H9 (cell line): ENCODE data around the gene CCDC91. TPM values are rescaled to one million over a fixed set of nuclear protein-coding genes. Genes with fewer than 3 reads are reported as not detected.

Experiments
- DNase-seq: peaks from one replicate; pipeline ENCODE4 v3.0.0-alpha.2; 2017
- H2AFZ ChIP-seq: one replicate; pipeline ENCODE4 v1.6.1; 2013; ENCODE audit warnings: mild to moderate bottlenecking, low read length, control low read depth, moderate library complexity
- H2AK5ac ChIP-seq: 2 replicates; pipeline ENCODE4 v1.6.1; 2013; ENCODE audit warnings: low read length, control low read depth, mixed read lengths; ENCODE audit not compliant: insufficient read length
- H2BK120ac ChIP-seq: one replicate; pipeline ENCODE4 v1.6.1; 2013; ENCODE audit warnings: low read depth, mild to moderate bottlenecking, low read length, control low read depth, inconsistent platforms; ENCODE audit not compliant: poor library complexity, severe bottlenecking
- H2BK12ac ChIP-seq: 2 replicates; pipeline ENCODE4 v1.6.1; 2013; ENCODE audit warnings: low read length, control low read depth, mixed read lengths, low read depth; ENCODE audit not compliant: insufficient read length
- H2BK15ac ChIP-seq: 2 replicates; pipeline ENCODE4 v1.6.1; 2013; ENCODE audit warnings: low read depth, low read length, control low read depth
- H2BK20ac ChIP-seq: one replicate; pipeline ENCODE4 v1.6.1; 2013; ENCODE audit warnings: low read depth, mild to moderate bottlenecking, low read length, control low read depth, inconsistent platforms; ENCODE audit not compliant: poor library complexity, severe bottlenecking
- H2BK5ac ChIP-seq: 2 replicates; pipeline ENCODE4 v1.6.1; 2013; ENCODE audit warnings: low read length, control low read depth, mixed read lengths; ENCODE audit not compliant: insufficient read length
- H3K14ac ChIP-seq: 2 replicates; pipeline ENCODE4 v1.6.1; 2013; ENCODE audit warnings: low read length, control low read depth; ENCODE audit not compliant: insufficient read depth
- H3K18ac ChIP-seq: 2 replicates; pipeline ENCODE4 v1.6.1; 2013; ENCODE audit warnings: low read depth, mild to moderate bottlenecking, mixed read lengths, low read length, control low read depth; ENCODE audit not compliant: insufficient read length
- H3K23ac ChIP-seq: 2 replicates; pipeline ENCODE4 v1.6.1; 2013; ENCODE audit warnings: low read length, control low read depth, mixed read lengths, low read depth; ENCODE audit not compliant: insufficient read length
- H3K23me2 ChIP-seq: 2 replicates; pipeline ENCODE4 v1.6.1; 2013; ENCODE audit warnings: low read depth, mild to moderate bottlenecking, mixed read lengths, low read length, control low read depth; ENCODE audit not compliant: insufficient read length, poor library complexity, severe bottlenecking
- H3K27ac ChIP-seq: 2 replicates; pipeline ENCODE4 v1.5.1; 2013; ENCODE audit warnings: low read length, control low read depth, mixed read lengths, low read depth; ENCODE audit not compliant: insufficient read length
- H3K27me3 ChIP-seq: 2 replicates; pipeline ENCODE4 v1.6.1; 2013; ENCODE audit warnings: low read length, control low read depth, inconsistent platforms; ENCODE audit not compliant: insufficient read depth
- H3K4ac ChIP-seq: 2 replicates; pipeline ENCODE4 v1.6.1; 2013; ENCODE audit warnings: low read depth, mild to moderate bottlenecking, control low read depth, inconsistent platforms, low read length, moderate library complexity
- H3K4me1 ChIP-seq: 2 replicates; pipeline ENCODE4 v1.6.1; 2013; ENCODE audit warnings: low read length, control low read depth, inconsistent platforms; ENCODE audit not compliant: insufficient read depth
- H3K4me2 ChIP-seq: 2 replicates; pipeline ENCODE4 v1.6.1; 2013; ENCODE audit warnings: low read length, control low read depth, mixed read lengths; ENCODE audit not compliant: insufficient read length, insufficient read depth
- H3K56ac ChIP-seq: 2 replicates; pipeline ENCODE4 v1.6.1; 2013; ENCODE audit warnings: low read depth, mild to moderate bottlenecking, mixed read lengths, low read length, control low read depth; ENCODE audit not compliant: insufficient read length
- H3K79me1 ChIP-seq: 2 replicates; pipeline ENCODE4 v1.6.1; 2013; ENCODE audit warnings: low read depth, mild to moderate bottlenecking, moderate library complexity, low read length, control low read depth, inconsistent platforms; ENCODE audit not compliant: insufficient read depth, poor library complexity, severe bottlenecking
- H3K79me2 ChIP-seq: 2 replicates; pipeline ENCODE4 v1.6.1; 2013; ENCODE audit warnings: low read length, control low read depth, inconsistent platforms; ENCODE audit not compliant: insufficient read depth
- H3K9ac ChIP-seq: 2 replicates; pipeline ENCODE4 v1.6.1; 2013; ENCODE audit warnings: low read length, control low read depth, mixed read lengths; ENCODE audit not compliant: insufficient read length; ENCODE audit errors: extremely low read depth
- H3K9me3 ChIP-seq: one replicate; pipeline ENCODE4 v1.6.1; 2013; ENCODE audit warnings: low read depth, low read length, inconsistent platforms; ENCODE audit not compliant: control insufficient read depth
- H3T11ph ChIP-seq: one replicate; pipeline ENCODE4 v1.6.1; 2013; ENCODE audit warnings: mild to moderate bottlenecking, low read length, control low read depth, inconsistent platforms
- H4K20me1 ChIP-seq: one replicate; pipeline ENCODE4 v1.6.1; 2013; ENCODE audit not compliant: control insufficient read depth, insufficient read length, insufficient read depth
- H4K5ac ChIP-seq: 2 replicates; pipeline ENCODE4 v1.6.1; 2013; ENCODE audit warnings: low read depth, mild to moderate bottlenecking, mixed read lengths, low read length, control low read depth; ENCODE audit not compliant: insufficient read length
- H4K8ac ChIP-seq: replicated peaks from 2 replicates; pipeline ENCODE4 v1.6.1; 2013; ENCODE audit warnings: low read length, control low read depth, mixed read lengths, low read depth; ENCODE audit not compliant: insufficient read length
- H4K91ac ChIP-seq: 2 replicates; pipeline ENCODE4 v1.6.1; 2013; ENCODE audit warnings: low read depth, mild to moderate bottlenecking, moderate library complexity, mixed read lengths, low read length, control low read depth; ENCODE audit not compliant: insufficient read length
- H3K27ac Mint-ChIP-seq, 3 experiments: 2 replicates in 2 of 3; 3 replicates in 1 of 3; pipeline ENCODE4 v1.8.0; 2020 to 2021; ENCODE audit warnings: mixed read lengths in 3 of 3, mild to moderate bottlenecking in 1 of 3, moderate library complexity in 1 of 3
- H3K27me3 Mint-ChIP-seq: 2 replicates; pipeline ENCODE4 v1.8.0; 2021; ENCODE audit warnings: low read depth, mild to moderate bottlenecking, moderate library complexity, mixed read lengths
- H3K36me3 Mint-ChIP-seq, 3 experiments: 2 replicates in 2 of 3; 3 replicates in 1 of 3; pipeline ENCODE4 v1.8.0; 2020 to 2021; ENCODE audit warnings: low read depth in 3 of 3, mixed read lengths in 3 of 3; ENCODE audit not compliant: insufficient read depth in 1 of 3
- H3K4me1 Mint-ChIP-seq, 2 experiments: 2 replicates each; pipeline ENCODE4 v1.8.0; 2020; ENCODE audit warnings: mixed read lengths in 2 of 2
- H3K4me3 Mint-ChIP-seq, 2 experiments: 2 replicates in 1 of 2; 3 replicates in 1 of 2; pipeline ENCODE4 v1.8.0; 2020 to 2021; ENCODE audit warnings: mild to moderate bottlenecking in 2 of 2, mixed read lengths in 2 of 2, moderate library complexity in 1 of 2
- H3K9me3 Mint-ChIP-seq, 2 experiments: 2 replicates in 1 of 2; 3 replicates in 1 of 2; pipeline ENCODE4 v1.8.0; 2020; ENCODE audit warnings: mild to moderate bottlenecking in 2 of 2, mixed read lengths in 2 of 2, moderate library complexity in 1 of 2
- WGBS: extraction: QIAGEN DNeasy Blood & Tissue Kit; methylation state at CpG from one replicate; pipeline ENCODE4 v1.1.7; 2013; ENCODE audit warnings: missing lambda C conversion rate, low lambda C conversion rate, mixed read lengths; ENCODE audit not compliant: insufficient read length; ENCODE audit errors: extremely low coverage; 5-methylcytosine and 5-hydroxymethylcytosine counted together
- total RNA-seq: library from RNA; stranded (reverse); gene quantifications from 2 replicates; pipeline ENCODE4 v1.2.1, GENCODE V29; 2021
- TF ChIP-seq, protein P1 (sequence below): fragments of 200-600 bp; sonication (generic); conservative IDR thresholded peaks from 3 replicates; pipeline ENCODE4 v1.8.0; 2021; ENCODE audit warnings: antibody characterized with exemption, mild to moderate bottlenecking

CCDC91 gene
- total RNA-seq, 1 experiment from 2014 or later = 22.7 TPM

DNA sequence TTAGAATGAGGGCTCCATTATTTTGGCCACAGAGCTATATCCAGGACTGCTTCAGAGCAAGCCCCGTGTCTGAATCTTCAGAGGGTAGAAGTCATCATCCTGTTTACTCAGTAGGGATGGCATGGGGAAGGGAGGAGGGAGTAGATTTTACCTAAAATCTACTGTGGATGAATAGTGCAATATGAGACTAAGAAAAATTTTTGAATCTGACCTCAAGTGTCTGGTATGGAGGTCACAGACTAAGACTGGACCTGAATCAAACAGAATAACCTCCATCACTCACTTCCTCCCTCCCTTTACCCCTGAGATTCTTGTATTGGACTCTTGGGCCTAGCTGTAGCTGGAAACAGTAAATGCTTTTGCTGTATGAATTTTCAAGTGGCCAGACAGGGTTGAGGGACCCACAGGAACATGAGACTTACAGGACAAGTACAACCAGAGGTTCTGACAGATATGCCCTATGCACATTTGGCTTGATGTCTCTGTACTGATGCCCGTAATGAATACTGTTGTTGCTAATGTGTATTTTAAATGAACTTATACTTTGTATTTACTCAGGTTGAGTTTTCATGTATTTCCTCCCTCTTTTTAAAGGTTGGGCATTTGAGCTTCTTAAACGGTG is 78.5 kb downstream of the CCDC91 start:
- WGBS = no CpG with 5 or more reads among the region's 3 CpGs
- Histone ChIP-seq H4K20me1 (no peaks in the 10 kb centered on the region), H2BK5ac (no peak overlapping the region), H2BK20ac (no peak overlapping the region), H3K14ac (no peak overlapping the region), H2AFZ (no peak overlapping the region), H3K27ac (no peak overlapping the region), H3K27me3 (no peaks in the 10 kb centered on the region), H3K4ac (no peak overlapping the region), H2BK15ac (no peak overlapping the region), H3K4me1 (no peaks in the 10 kb centered on the region), H3T11ph (no peak overlapping the region), H4K91ac (no peak overlapping the region), H2BK12ac (no peak overlapping the region), H3K9ac (no peak overlapping the region), H3K18ac (no peak overlapping the region), H3K79me1 (no peaks in the 10 kb centered on the region), H3K4me2 (no peak overlapping the region), H2BK120ac (no peak overlapping the region), H3K79me2 (no peaks in the 10 kb centered on the region), H2AK5ac (no peak overlapping the region), H4K8ac (no peak overlapping the region), H4K5ac (no peak overlapping the region), H3K56ac (no peak overlapping the region), H3K23ac (no peak overlapping the region), H3K23me2 (no peaks in the 10 kb centered on the region), H3K9me3 (peaks cover 6% of the 10 kb centered on the region)
- Mint-ChIP-seq H3K36me3 (peaks cover 17 to 25% (median 20%) of the 10 kb centered on the region in 3 experiments), H3K27me3 (no peaks in the 10 kb centered on the region), H3K9me3 (peaks cover 16 to 20% of the 10 kb centered on the region in 2 experiments), H3K4me3 (no peak overlapping the region), H3K4me1 (no peaks in the 10 kb centered on the region), H3K27ac (no peak overlapping the region)
- TF ChIP-seq, protein P1, sequence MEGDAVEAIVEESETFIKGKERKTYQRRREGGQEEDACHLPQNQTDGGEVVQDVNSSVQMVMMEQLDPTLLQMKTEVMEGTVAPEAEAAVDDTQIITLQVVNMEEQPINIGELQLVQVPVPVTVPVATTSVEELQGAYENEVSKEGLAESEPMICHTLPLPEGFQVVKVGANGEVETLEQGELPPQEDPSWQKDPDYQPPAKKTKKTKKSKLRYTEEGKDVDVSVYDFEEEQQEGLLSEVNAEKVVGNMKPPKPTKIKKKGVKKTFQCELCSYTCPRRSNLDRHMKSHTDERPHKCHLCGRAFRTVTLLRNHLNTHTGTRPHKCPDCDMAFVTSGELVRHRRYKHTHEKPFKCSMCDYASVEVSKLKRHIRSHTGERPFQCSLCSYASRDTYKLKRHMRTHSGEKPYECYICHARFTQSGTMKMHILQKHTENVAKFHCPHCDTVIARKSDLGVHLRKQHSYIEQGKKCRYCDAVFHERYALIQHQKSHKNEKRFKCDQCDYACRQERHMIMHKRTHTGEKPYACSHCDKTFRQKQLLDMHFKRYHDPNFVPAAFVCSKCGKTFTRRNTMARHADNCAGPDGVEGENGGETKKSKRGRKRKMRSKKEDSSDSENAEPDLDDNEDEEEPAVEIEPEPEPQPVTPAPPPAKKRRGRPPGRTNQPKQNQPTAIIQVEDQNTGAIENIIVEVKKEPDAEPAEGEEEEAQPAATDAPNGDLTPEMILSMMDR = no peak
- DNase-seq = no peak
